Endothelial cell of umbilical vein (primary cell): ENCODE data around the gene TIMM21. TPM values are rescaled to one million over a fixed set of nuclear protein-coding genes. Genes with fewer than 3 reads are reported as not detected.

Experiments used
- BruUV-seq: library from RNA; stranded (reverse); fragments of 400-500 nt; replicated peaks from 2 replicates; lab custom pipeline; 2021; lab: Mats Ljungman, UMichigan
- CTCF ChIA-PET: fragments of 300-600, 350-600 bp; sonication (Branson Sonifier 250); formaldehyde crosslinking; loops from one replicate; lab custom pipeline; 2021; ENCODE audit warnings: antibody characterized with exemption, inconsistent platforms; lab: Charles Lee
- POLR2A ChIA-PET: fragments of 300-600, 350-600 bp; sonication (Branson Sonifier 250); formaldehyde crosslinking; loops from one replicate; lab custom pipeline; 2021; ENCODE audit warnings: antibody characterized with exemption, inconsistent platforms; lab: Charles Lee
- DNase-seq: peaks from one replicate; pipeline ENCODE4 v3.0.0-alpha.2; 2011; ENCODE audit warnings: low read depth, low spot score
- FAIRE-seq: peaks from 2 replicates; lab custom pipeline; 2011; peaks lifted over from hg19 to GRCh38; lab: Jason Lieb, UNC
- H2AFZ ChIP-seq: 2 replicates; pipeline ENCODE4 v1.6.0; 2012; ENCODE audit warnings: low read depth, low read length, control low read depth, inconsistent platforms
- H3K27ac ChIP-seq: 2 replicates; pipeline ENCODE4 v1.5.1; 2011; ENCODE audit warnings: low read depth, mild to moderate bottlenecking, control low read depth, low read length, moderate library complexity; ENCODE audit not compliant: insufficient read depth
- H3K27me3 ChIP-seq, 2 experiments: 2 replicates each; pipeline versions ENCODE4 v1.6.0 to v1.6.1; 2011; ENCODE audit warnings: low read length in 2 of 2, mixed read lengths in 1 of 2; ENCODE audit not compliant: control insufficient read depth in 2 of 2, insufficient read depth in 2 of 2
- H3K36me3 ChIP-seq, 2 experiments: 2 replicates in 1 of 2; 3 replicates in 1 of 2; pipeline ENCODE4 v1.5.1; 2011; ENCODE audit warnings: low read length in 2 of 2, mild to moderate bottlenecking in 1 of 2, moderate library complexity in 1 of 2; ENCODE audit not compliant: control insufficient read depth in 2 of 2, insufficient read depth in 2 of 2; ENCODE audit errors: extremely low read depth in 1 of 2
- H3K4me1 ChIP-seq: 3 replicates; pipeline ENCODE4 v1.5.1; 2011; ENCODE audit warnings: mild to moderate bottlenecking, low read length; ENCODE audit not compliant: control insufficient read depth, insufficient read depth; ENCODE audit errors: extremely low read depth
- H3K4me2 ChIP-seq: 2 replicates; pipeline ENCODE4 v1.6.1; 2011; ENCODE audit warnings: low read length, control low read depth, mixed read lengths; ENCODE audit not compliant: insufficient read depth
- H3K4me3 ChIP-seq, 3 experiments: fragments of 200-600 bp in 1 of 3; sonication (generic), shearing (Covaris generic) in 1 of 3; replicated peaks in 1 of 3; 2 replicates each; pipeline ENCODE4 v1.5.1; 2011 to 2016; ENCODE audit warnings: control low read depth in 3 of 3, low read length in 3 of 3, mild to moderate bottlenecking in 2 of 3, inconsistent platforms in 1 of 3, low read depth in 1 of 3, moderate library complexity in 1 of 3; ENCODE audit not compliant: insufficient read depth in 1 of 3
- H3K79me2 ChIP-seq: 2 replicates; pipeline ENCODE4 v1.6.0; 2012; ENCODE audit warnings: low read length, inconsistent platforms; ENCODE audit not compliant: control insufficient read depth, insufficient read depth
- H3K9ac ChIP-seq: replicated peaks from 2 replicates; pipeline ENCODE3; 2011; ENCODE audit warnings: low read length, control low read depth; ENCODE audit not compliant: insufficient read depth; ENCODE audit errors: extremely low read depth
- H3K9me1 ChIP-seq: replicated peaks from 3 replicates; pipeline ENCODE4 v1.6.0; 2011; ENCODE audit warnings: mild to moderate bottlenecking, low read length; ENCODE audit not compliant: control insufficient read depth, insufficient read depth; ENCODE audit errors: extremely low read depth
- H3K9me3 ChIP-seq: replicated peaks from 2 replicates; pipeline ENCODE4 v1.5.1; 2012; ENCODE audit warnings: low read length, inconsistent platforms; ENCODE audit not compliant: control insufficient read depth, insufficient read depth
- H4K20me1 ChIP-seq: replicated peaks from 2 replicates; pipeline ENCODE3; 2011; ENCODE audit warnings: mild to moderate bottlenecking, low read length; ENCODE audit not compliant: control insufficient read depth, insufficient read depth; ENCODE audit errors: extremely low read depth
- CTCF ChIP-seq, 2 donors: IDR thresholded peaks; 1 replicate in 1 of 2; 2 replicates in 1 of 2; pipeline ENCODE4 v1.5.1; 2011; ENCODE audit warnings: low read length in 2 of 2, mild to moderate bottlenecking in 2 of 2, moderate library complexity in 2 of 2, control low read depth in 1 of 2, inconsistent platforms in 1 of 2, low read depth in 1 of 2; ENCODE audit not compliant: insufficient read depth in 1 of 2; ENCODE audit errors: extremely low read depth in 1 of 2
- EZH2 ChIP-seq: IDR thresholded peaks from 2 replicates; pipeline ENCODE4 v1.6.1; 2012; ENCODE audit warnings: borderline replicate concordance, low read depth, mild to moderate bottlenecking, moderate library complexity, low read length, inconsistent platforms; ENCODE audit not compliant: severe bottlenecking
- FOS ChIP-seq: IDR thresholded peaks from 2 replicates; pipeline ENCODE4 v1.6.1; 2011; ENCODE audit warnings: mild to moderate bottlenecking, low read length, moderate library complexity, borderline replicate concordance; ENCODE audit not compliant: insufficient read depth
- GATA2 ChIP-seq: IDR thresholded peaks from 2 replicates; pipeline ENCODE4 v1.7.0; 2011; ENCODE audit warnings: low read depth, mild to moderate bottlenecking, moderate library complexity, mixed read lengths, low read length; ENCODE audit not compliant: insufficient read length, insufficient read depth
- JUN ChIP-seq: IDR thresholded peaks from 2 replicates; pipeline ENCODE4 v1.6.1; 2011; ENCODE audit warnings: borderline replicate concordance, low read depth; ENCODE audit not compliant: insufficient read length, insufficient read depth
- MAX ChIP-seq: IDR thresholded peaks from 2 replicates; pipeline ENCODE4 v1.6.1; 2011; ENCODE audit not compliant: insufficient read depth, insufficient read length
- MYC ChIP-seq: IDR thresholded peaks from one replicate; pipeline ENCODE4 v1.6.1; 2011; ENCODE audit warnings: mild to moderate bottlenecking, low read depth, low read length
- POLR2A ChIP-seq: IDR thresholded peaks from 2 replicates; pipeline ENCODE4 v1.6.1; 2012; ENCODE audit warnings: low read depth, mild to moderate bottlenecking, control low read depth, low read length
- POLR2AphosphoS5 ChIP-seq: IDR thresholded peaks from 2 replicates; pipeline ENCODE4 v1.6.1; 2012; ENCODE audit warnings: low read depth, mild to moderate bottlenecking, control low read depth, low read length, moderate library complexity; ENCODE audit not compliant: insufficient read depth
- dilution Hi-C: fragments of 300-500 bp; cut with MboI; formaldehyde crosslinking; loops from one replicate; pipeline ENCODE4 v1.15.0; 2019; ENCODE audit warnings: low sequenced_read_pairs; ENCODE audit not compliant: extremely low pct_ligation_motif_present
- intact Hi-C: fragments of 100-400 bp; cut with micrococcal nuclease; formaldehyde crosslinking; loops from one replicate; pipeline ENCODE4 v1.10.0; 2022
- polyA plus RNA-seq, 4 experiments: library from polyadenylated mRNA; depleted of rRNA in 3 of 4; stranded (reverse) in 3 of 4; unstranded in 1 of 4; fragments of >200 nt; gene quantifications; 2 replicates each; pipeline versions ENCODE4 v1.2.1 to v1.2.3, GENCODE V29; 2011 to 2012; ENCODE audit warnings: missing spikeins in 1 of 4
- total RNA-seq: library from RNA; stranded (reverse); gene quantifications from 2 replicates; pipeline ENCODE4 v1.2.3, GENCODE V29; 2021

Gene TIMM21
- total and polyA plus RNA-seq, 2 donors (not counting 3 experiments of a cell fraction or from before 2014, with no cell fraction given), result 22.9 to 38.9 TPM

DNA sequence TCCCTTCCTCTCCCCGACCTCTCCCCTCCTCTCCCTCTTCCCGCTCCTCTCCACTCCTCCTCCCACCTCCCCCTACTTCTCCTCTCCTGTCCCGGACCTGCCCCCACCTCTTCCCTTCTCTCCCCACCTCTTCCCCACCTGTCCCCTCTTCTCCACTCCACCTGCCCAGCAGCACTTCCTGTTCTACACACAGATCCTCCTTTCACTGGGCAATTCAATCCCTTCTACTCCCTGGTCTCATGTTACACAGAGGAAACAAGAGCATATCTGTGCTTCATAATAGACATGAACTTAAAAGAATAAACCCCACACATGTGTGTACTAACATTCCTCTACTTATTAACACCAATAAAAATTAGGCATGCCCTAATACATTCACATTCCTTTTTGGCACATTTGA lies 34.8 kb downstream of the TIMM21 start:
- Histone ChIP-seq H3K9me3 (no peaks in the 10 kb centered on the region), H3K36me3 (no peaks in the 10 kb centered on the region), H3K27ac (no peak overlapping the region), H3K9me1 (no peaks in the 10 kb centered on the region), H3K9ac (no peak overlapping the region), H3K4me3 (no peak overlapping the region), H4K20me1 (no peaks in the 10 kb centered on the region), H3K4me1 (no peaks in the 10 kb centered on the region), H3K27me3 (peaks cover 0 to 1% of the 10 kb centered on the region in 2 experiments), H3K79me2 (no peaks in the 10 kb centered on the region), H3K4me2 (no peak overlapping the region), H2AFZ (no peak overlapping the region)
- FAIRE-seq (no peak), DNase-seq (no peak)
- POLR2A ChIA-PET, result no interaction called here
- intact Hi-C loops, result no loop called here
- dilution Hi-C loops, result no loop called here
- CTCF ChIA-PET, result no interaction called here
- TF ChIP-seq MYC, result no peak
- TF ChIP-seq EZH2, result no peak
- no peak for TF ChIP-seq MAX
- no peak for TF ChIP-seq GATA2
- no peak for TF ChIP-seq JUN
- TF ChIP-seq POLR2AphosphoS5, result no peak
- TF ChIP-seq CTCF (IDR thresholded peaks at IDR 0.05; ENCODE audit: extremely low read depth in 1 of 2, insufficient read depth in 1 of 2, low read depth in 1 of 2, low read length in 2 of 2), result no peak
- no peak for TF ChIP-seq FOS
- TF ChIP-seq POLR2A, result no peak
- BruUV-seq, result no TSS peak
